Duodenal mucosa (tissue), 2 donors: ENCODE measurements around the gene MDN1.

Experiments used
- H3K27ac ChIP-seq: one replicate; pipeline ENCODE4 v1.7.0; 2013; ENCODE audit warnings: low read depth, low read length
- H3K27me3 ChIP-seq, 2 donors: one replicate each; pipeline ENCODE4 v1.7.0; 2013; ENCODE audit warnings: low read length in 2 of 2, control low read depth in 1 of 2; ENCODE audit not compliant: insufficient read depth in 2 of 2, control insufficient read depth in 1 of 2
- H3K36me3 ChIP-seq, 2 donors: one replicate each; pipeline ENCODE4 v1.7.0; 2013; ENCODE audit warnings: low read length in 2 of 2, control low read depth in 1 of 2; ENCODE audit not compliant: insufficient read depth in 2 of 2, control insufficient read depth in 1 of 2
- H3K4me1 ChIP-seq, 2 donors: one replicate each; pipeline ENCODE4 v1.7.0; 2013; ENCODE audit warnings: low read length in 2 of 2, control low read depth in 1 of 2; ENCODE audit not compliant: insufficient read depth in 2 of 2, control insufficient read depth in 1 of 2
- H3K4me3 ChIP-seq, 2 donors: one replicate each; pipeline ENCODE4 v1.7.0; 2013; ENCODE audit warnings: low read length in 2 of 2, low read depth in 1 of 2
- H3K9ac ChIP-seq, 2 donors: one replicate each; pipeline ENCODE4 v1.7.0; 2013; ENCODE audit warnings: low read length in 2 of 2, low read depth in 1 of 2
- H3K9me3 ChIP-seq, 2 donors: one replicate each; pipeline ENCODE4 v1.7.0; 2013; ENCODE audit warnings: low read length in 2 of 2, control low read depth in 1 of 2; ENCODE audit not compliant: control insufficient read depth in 1 of 2

MDN1 gene

GRCh38 chr6:89619567-89619966, 200.0 kb downstream of the MDN1 start:
- Histone ChIP-seq H3K27me3 (no peaks in the 10 kb centered on the region), H3K4me1 (no peaks in the 10 kb centered on the region), H3K9ac (no peak overlapping the region), H3K27ac (no peak overlapping the region), H3K4me3 (no peak overlapping the region), H3K9me3 (no peaks in the 10 kb centered on the region), H3K36me3 (peaks cover 0 to 2% of the 10 kb centered on the region in 2 donors)

- no peaks in the 10 kb centered on the region for H3K4me1 ChIP-seq
- no peaks in the 10 kb centered on the region for H3K36me3 ChIP-seq
- H3K9me3 ChIP-seq, result no peaks in the 10 kb centered on the region
- H3K27ac ChIP-seq, result no peak overlapping the region
- H3K4me3 ChIP-seq, result no peak overlapping the region
- H3K9ac ChIP-seq, result no peak overlapping the region
- H3K27me3 ChIP-seq, result no peaks in the 10 kb centered on the region
Observed at GRCh38 chr6:89618026-89618425, 201.6 kb downstream of the MDN1 start.

- Histone ChIP-seq H3K4me3 (no peak overlapping the region), H3K36me3 (no peaks in the 10 kb centered on the region), H3K9me3 (no peaks in the 10 kb centered on the region), H3K9ac (no peak overlapping the region), H3K27ac (no peak overlapping the region), H3K4me1 (no peaks in the 10 kb centered on the region), H3K27me3 (no peaks in the 10 kb centered on the region)
Observed at GRCh38 chr6:89616531-89616930, 203.1 kb downstream of the MDN1 start.

- Histone ChIP-seq H3K4me3 (no peak overlapping the region), H3K9ac (no peak overlapping the region), H3K27me3 (no peaks in the 10 kb centered on the region), H3K9me3 (no peaks in the 10 kb centered on the region), H3K36me3 (no peaks in the 10 kb centered on the region), H3K27ac (no peak overlapping the region), H3K4me1 (no peaks in the 10 kb centered on the region)
Observed at GRCh38 chr6:89615882-89616281, 203.7 kb downstream of the MDN1 start.

GRCh38 chr6:89613790-89614189, 205.8 kb downstream of the MDN1 start:
- H3K36me3 ChIP-seq, result no peaks in the 10 kb centered on the region
- H3K9ac ChIP-seq, result no peak overlapping the region
- no peaks in the 10 kb centered on the region for H3K4me1 ChIP-seq
- no peaks in the 10 kb centered on the region for H3K27me3 ChIP-seq
- H3K4me3 ChIP-seq, result no peak overlapping the region
- no peaks in the 10 kb centered on the region for H3K9me3 ChIP-seq
- no peak overlapping the region for H3K27ac ChIP-seq

- no peaks in the 10 kb centered on the region for H3K4me1 ChIP-seq
- no peaks in the 10 kb centered on the region for H3K27me3 ChIP-seq
- H3K9me3 ChIP-seq, result no peaks in the 10 kb centered on the region
- H3K9ac ChIP-seq, result no peak overlapping the region
- H3K36me3 ChIP-seq, result no peaks in the 10 kb centered on the region
- H3K27ac ChIP-seq, result no peak overlapping the region
- H3K4me3 ChIP-seq, result no peak overlapping the region
Observed at GRCh38 chr6:89612121-89612520, 207.5 kb downstream of the MDN1 start.

- Histone ChIP-seq H3K4me1 (no peaks in the 10 kb centered on the region), H3K9ac (no peak overlapping the region), H3K4me3 (no peak overlapping the region), H3K27me3 (no peaks in the 10 kb centered on the region), H3K9me3 (no peaks in the 10 kb centered on the region), H3K27ac (no peak overlapping the region), H3K36me3 (no peaks in the 10 kb centered on the region)
Observed at GRCh38 chr6:89611666-89612065, 207.9 kb downstream of the MDN1 start.

GRCh38 chr6:89610149-89610642, 209.4 kb downstream of the MDN1 start:
- no peak overlapping the region for H3K9ac ChIP-seq
- H3K27ac ChIP-seq, result no peak overlapping the region
- H3K27me3 ChIP-seq, result no peaks in the 10 kb centered on the region
- no peaks in the 10 kb centered on the region for H3K9me3 ChIP-seq
- H3K36me3 ChIP-seq, result no peaks in the 10 kb centered on the region
- H3K4me3 ChIP-seq, result no peak overlapping the region
- H3K4me1 ChIP-seq, result no peaks in the 10 kb centered on the region

- Histone ChIP-seq H3K9me3 (no peaks in the 10 kb centered on the region), H3K36me3 (no peaks in the 10 kb centered on the region), H3K27me3 (no peaks in the 10 kb centered on the region), H3K27ac (no peak overlapping the region), H3K4me3 (no peak overlapping the region), H3K4me1 (no peaks in the 10 kb centered on the region), H3K9ac (no peak overlapping the region)
Observed at GRCh38 chr6:89605861-89606260, 213.7 kb downstream of the MDN1 start.

GRCh38 chr6:89604653-89605052, 214.9 kb downstream of the MDN1 start:
- no peaks in the 10 kb centered on the region for H3K9me3 ChIP-seq
- H3K4me1 ChIP-seq, result no peaks in the 10 kb centered on the region
- no peak overlapping the region for H3K27ac ChIP-seq
- H3K4me3 ChIP-seq, result no peak overlapping the region
- H3K9ac ChIP-seq, result no peak overlapping the region
- H3K27me3 ChIP-seq, result no peaks in the 10 kb centered on the region
- no peaks in the 10 kb centered on the region for H3K36me3 ChIP-seq

GRCh38 chr6:89602166-89602565, 217.4 kb downstream of the MDN1 start:
- Histone ChIP-seq H3K36me3 (no peaks in the 10 kb centered on the region), H3K4me1 (no peaks in the 10 kb centered on the region), H3K9me3 (no peaks in the 10 kb centered on the region), H3K9ac (no peak overlapping the region), H3K4me3 (no peak overlapping the region), H3K27me3 (no peaks in the 10 kb centered on the region), H3K27ac (no peak overlapping the region)
